Keratinocyte (primary cell): ENCODE results near the gene TP53AIP1. TPM values are rescaled to one million over a fixed set of nuclear protein-coding genes. Genes with fewer than 3 reads are reported as not detected.

Source experiments
- DNase-seq: peaks from one replicate; pipeline ENCODE4 v3.0.0-alpha.2; 2011; ENCODE audit warnings: low read depth, missing footprints, low spot score
- FAIRE-seq: peaks from 2 replicates; lab custom pipeline; 2011; peaks lifted over from hg19 to GRCh38; lab: Jason Lieb, UNC
- H2AFZ ChIP-seq: 2 replicates; pipeline ENCODE4 v1.6.0; 2012; ENCODE audit warnings: low read length, control low read depth, inconsistent platforms; ENCODE audit not compliant: control insufficient read depth
- H3K27ac ChIP-seq: 2 replicates; pipeline ENCODE4 v1.5.1; 2011; ENCODE audit warnings: low read length; ENCODE audit not compliant: control insufficient read depth, insufficient read depth
- H3K27me3 ChIP-seq: 3 replicates; pipeline ENCODE4 v1.6.0; 2011; ENCODE audit warnings: low read length; ENCODE audit not compliant: control insufficient read depth, insufficient read depth; ENCODE audit errors: extremely low read depth
- H3K36me3 ChIP-seq, 2 experiments: 2 replicates in 1 of 2; 3 replicates in 1 of 2; pipeline ENCODE4 v1.5.1; 2011; ENCODE audit warnings: low read length in 2 of 2, mild to moderate bottlenecking in 1 of 2; ENCODE audit not compliant: control insufficient read depth in 2 of 2, insufficient read depth in 2 of 2; ENCODE audit errors: extremely low read depth in 1 of 2
- H3K4me1 ChIP-seq: 3 replicates; pipeline ENCODE4 v1.5.1; 2011; ENCODE audit warnings: low read length; ENCODE audit not compliant: control insufficient read depth, insufficient read depth; ENCODE audit errors: extremely low read depth
- H3K4me2 ChIP-seq: 3 replicates; pipeline ENCODE4 v1.6.0; 2011; ENCODE audit warnings: low read depth, low read length; ENCODE audit not compliant: control insufficient read depth, insufficient read depth; ENCODE audit errors: extremely low read depth
- H3K4me3 ChIP-seq, 3 experiments: fragments of 200-600 bp in 1 of 3; sonication (generic) in 1 of 3; 2 replicates in 2 of 3; 3 replicates in 1 of 3; pipeline ENCODE4 v1.5.1; 2011 to 2016; ENCODE audit warnings: low read length in 3 of 3, mild to moderate bottlenecking in 3 of 3, control low read depth in 2 of 3, inconsistent platforms in 1 of 3, low read depth in 1 of 3, mixed read lengths in 1 of 3, mixed run types in 1 of 3, moderate library complexity in 1 of 3; ENCODE audit not compliant: control insufficient read depth in 2 of 3, insufficient read depth in 2 of 3; ENCODE audit errors: extremely low read depth in 1 of 3
- H3K79me2 ChIP-seq: 2 replicates; pipeline ENCODE4 v1.6.0; 2012; ENCODE audit warnings: low read length; ENCODE audit not compliant: control insufficient read depth, insufficient read depth
- H3K9ac ChIP-seq: 3 replicates; pipeline ENCODE4 v1.6.0; 2011; ENCODE audit warnings: low read length; ENCODE audit not compliant: control insufficient read depth, insufficient read depth; ENCODE audit errors: extremely low read depth
- H3K9me1 ChIP-seq: 3 replicates; pipeline ENCODE4 v1.6.0; 2011; ENCODE audit warnings: low read length; ENCODE audit not compliant: control insufficient read depth, insufficient read depth; ENCODE audit errors: extremely low read depth
- H3K9me3 ChIP-seq: 2 replicates; pipeline ENCODE4 v1.5.1; 2012; ENCODE audit warnings: low read depth, low read length; ENCODE audit not compliant: control insufficient read depth
- H4K20me1 ChIP-seq: 3 replicates; pipeline ENCODE4 v1.6.0; 2011; ENCODE audit warnings: low read length; ENCODE audit not compliant: control insufficient read depth, insufficient read depth; ENCODE audit errors: extremely low read depth
- CTCF ChIP-seq, 3 experiments: IDR thresholded peaks in 1 of 3; conservative IDR thresholded peaks in 1 of 3; optimal IDR thresholded peaks in 1 of 3; 2 replicates in 2 of 3; 3 replicates in 1 of 3; pipeline versions ENCODE3 to v1.5.1; 2011; ENCODE audit warnings: low read length in 3 of 3, mild to moderate bottlenecking in 3 of 3, moderate library complexity in 2 of 3, control low read depth in 1 of 3, inconsistent platforms in 1 of 3; ENCODE audit not compliant: insufficient read depth in 2 of 3; ENCODE audit errors: extremely low read depth in 1 of 3
- EZH2 ChIP-seq: IDR thresholded peaks from one replicate; pipeline ENCODE4 v1.6.1; 2012; ENCODE audit warnings: inconsistent platforms, mild to moderate bottlenecking, low read length, moderate library complexity
- dilution Hi-C: fragments of 300-500 bp; cut with MboI; formaldehyde crosslinking; loops from one replicate; pipeline ENCODE4 v1.7.0; 2020; ENCODE audit warnings: low sequenced_read_pairs; ENCODE audit not compliant: extremely low pct_ligation_motif_present
- polyA plus RNA-seq, 5 experiments: library from polyadenylated mRNA; depleted of rRNA in 3 of 5; stranded (reverse) in 3 of 5; stranded (forward) in 1 of 5; unstranded in 1 of 5; fragments of >200 nt; gene quantifications; 1 replicate in 1 of 5; 2 replicates in 3 of 5; 3 replicates in 1 of 5; pipeline versions ENCODE4 v1.2.1 to v1.2.3, GENCODE V29; 2011 to 2012; ENCODE audit warnings: missing spikeins in 2 of 5, low read depth in 1 of 5, low replicate concordance in 1 of 5

The TP53AIP1 gene
- polyA plus RNA-seq, 1 donor (not counting 4 experiments of a cell fraction or from before 2014, with no cell fraction given) = 37.1 TPM

- H3K4me1 ChIP-seq = no peaks in the 10 kb centered on the region
- no peak overlapping the region for H3K9ac ChIP-seq
- dilution Hi-C loops = no loop called here
- H2AFZ ChIP-seq = no peak overlapping the region
- TF ChIP-seq CTCF (optimal IDR thresholded peaks at IDR 0.05 in 1 of 3, IDR thresholded peaks at IDR 0.05 in 1 of 3, conservative IDR thresholded peaks at IDR 0.05 in 1 of 3; ENCODE audit: extremely low read depth in 1 of 3, insufficient read depth in 2 of 3, low read length in 3 of 3) = no peak
- TF ChIP-seq EZH2 = no peak
- no peak overlapping the region for H3K4me3 ChIP-seq
- FAIRE-seq (no peak), DNase-seq (no peak)
- H3K36me3 ChIP-seq = no peaks in the 10 kb centered on the region
- no peak overlapping the region for H3K27ac ChIP-seq
- H4K20me1 ChIP-seq = no peaks in the 10 kb centered on the region
- H3K4me2 ChIP-seq = no peak overlapping the region
- H3K27me3 ChIP-seq = peaks cover 11% of the 10 kb centered on the region
- H3K9me3 ChIP-seq = no peaks in the 10 kb centered on the region
- H3K79me2 ChIP-seq = no peaks in the 10 kb centered on the region
- H3K9me1 ChIP-seq = no peaks in the 10 kb centered on the region
Observed at GRCh38 chr11:128927108-128927461, 15.6 kb downstream of the TP53AIP1 start.

- H2AFZ ChIP-seq = no peak overlapping the region
- H3K4me2 ChIP-seq = no peak overlapping the region
- no peaks in the 10 kb centered on the region for H3K9me3 ChIP-seq
- H4K20me1 ChIP-seq = no peaks in the 10 kb centered on the region
- H3K4me3 ChIP-seq = no peak overlapping the region
- no peak for DNase-seq
- no peaks in the 10 kb centered on the region for H3K79me2 ChIP-seq
- dilution Hi-C loops = no loop called here
- no peaks in the 10 kb centered on the region for H3K4me1 ChIP-seq
- no peak overlapping the region for H3K27ac ChIP-seq
- H3K9ac ChIP-seq = no peak overlapping the region
- no peaks in the 10 kb centered on the region for H3K9me1 ChIP-seq
- no peaks in the 10 kb centered on the region for H3K36me3 ChIP-seq
- no peak for FAIRE-seq
- TF ChIP-seq EZH2 = no peak
- TF ChIP-seq CTCF (optimal IDR thresholded peaks at IDR 0.05 in 1 of 3, IDR thresholded peaks at IDR 0.05 in 1 of 3, conservative IDR thresholded peaks at IDR 0.05 in 1 of 3; ENCODE audit: extremely low read depth in 1 of 3, insufficient read depth in 2 of 3, low read length in 3 of 3) = no peak
- peaks cover 11% of the 10 kb centered on the region for H3K27me3 ChIP-seq
Observed at GRCh38 chr11:128926437-128927107, 16.1 kb downstream of the TP53AIP1 start.
